GM21528 (cell line): ENCODE results near the gene SMURF1.
"Not testable (repeated sequence)": the region's sequence is repeated elsewhere in the genome, so short reads cannot be mapped to it uniquely, and the experiment has no call there.

ENCODE experiments used
- ATAC-seq: cut with Tn5 transposase; IDR thresholded peaks from one replicate; pipeline ENCODE4 v1.9.1; 2021; ENCODE audit warnings: mild to moderate bottlenecking, moderate library complexity; ENCODE audit not compliant: unreplicated experiment, low FRiP score

SMURF1 gene

DNA sequence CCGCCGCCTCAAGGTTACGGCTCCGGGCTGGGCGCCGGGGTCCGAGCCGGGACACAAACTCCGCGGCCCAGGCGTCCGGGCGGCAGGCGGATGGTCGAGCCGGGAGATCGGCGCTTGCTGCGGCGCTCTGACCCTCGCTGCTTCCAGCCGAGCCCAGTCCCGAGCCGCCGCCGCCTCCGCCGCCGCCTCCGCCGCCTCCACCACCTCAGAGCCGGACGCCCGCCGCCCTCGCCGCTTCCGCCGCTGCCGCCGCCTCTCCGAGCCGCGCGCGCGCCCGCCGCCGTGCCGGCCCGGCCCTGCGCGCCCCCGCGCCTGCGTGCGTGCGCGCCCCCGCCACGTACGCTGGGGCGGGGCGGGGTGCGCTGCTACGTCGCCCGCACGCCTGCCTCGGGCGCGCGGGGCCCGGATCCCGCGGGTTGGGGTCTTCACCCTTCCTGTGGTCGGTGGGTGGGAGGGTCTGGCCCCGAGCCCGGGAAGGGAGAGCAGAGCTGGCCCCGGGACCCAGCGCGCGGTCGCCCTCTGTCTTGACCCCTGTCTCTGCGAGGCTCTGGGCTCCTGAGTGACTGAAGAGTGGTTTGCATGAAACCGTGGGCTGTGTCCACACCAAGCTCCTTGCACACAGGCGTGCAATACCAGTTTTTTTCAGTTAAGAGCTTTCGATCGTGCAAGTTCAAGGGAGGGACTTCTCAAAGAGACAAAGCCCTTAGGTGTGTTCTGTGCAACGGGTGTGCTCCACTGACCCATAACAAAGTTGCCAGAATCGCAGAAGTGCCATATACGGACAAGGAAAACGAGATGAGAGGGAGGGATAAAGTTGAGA is at the start of gene SMURF1:
SMURF1 (minus strand) TSS at position 256 of the 820 bp plus-strand sequence. CDS start 328 bp downstream, outside the sequence.
- ATAC-seq, result peak; percentile 67

DNA sequence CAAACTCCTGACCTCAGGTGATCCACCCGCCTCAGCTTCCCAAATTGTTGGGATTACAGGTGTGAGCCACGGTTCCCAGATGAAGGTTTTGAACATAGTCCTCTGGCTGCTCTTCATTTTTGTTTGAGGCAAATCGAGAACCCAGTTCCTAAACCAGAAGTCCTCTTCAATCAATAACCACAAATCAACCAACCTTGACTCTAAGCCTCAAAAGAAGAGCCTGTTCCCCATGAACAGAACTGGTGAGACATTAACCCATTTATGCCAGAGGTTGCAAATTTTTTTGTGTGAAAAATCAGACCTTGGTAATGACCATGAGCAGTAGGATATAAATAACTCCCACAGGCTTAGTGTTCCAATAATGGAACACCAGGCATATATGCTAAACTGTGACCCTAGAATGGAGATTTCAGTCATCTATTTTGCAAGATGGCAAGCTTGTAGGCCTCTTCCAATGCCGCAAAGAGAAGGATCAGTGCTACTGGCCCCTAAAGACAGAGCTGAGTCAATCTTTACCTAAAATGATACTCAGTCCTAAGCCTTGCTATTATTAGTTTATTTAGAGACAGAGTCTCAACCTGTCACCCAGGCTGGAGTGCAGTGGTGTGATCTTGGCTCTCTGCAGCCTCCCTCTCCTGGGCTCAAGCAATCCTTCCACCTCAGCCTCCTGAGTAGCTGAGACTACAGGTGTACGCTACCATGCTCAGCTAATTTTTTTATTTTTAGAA is 48.1 kb upstream of the SMURF1 start:
- ATAC-seq, result no peak

GRCh38 chr7:99190359-99191009 is 46.6 kb upstream of the SMURF1 start:
- peak; percentile 61 for ATAC-seq

GRCh38 chr7:99189222-99189621 is 45.3 kb upstream of the SMURF1 start:
- ATAC-seq, result no peak

DNA sequence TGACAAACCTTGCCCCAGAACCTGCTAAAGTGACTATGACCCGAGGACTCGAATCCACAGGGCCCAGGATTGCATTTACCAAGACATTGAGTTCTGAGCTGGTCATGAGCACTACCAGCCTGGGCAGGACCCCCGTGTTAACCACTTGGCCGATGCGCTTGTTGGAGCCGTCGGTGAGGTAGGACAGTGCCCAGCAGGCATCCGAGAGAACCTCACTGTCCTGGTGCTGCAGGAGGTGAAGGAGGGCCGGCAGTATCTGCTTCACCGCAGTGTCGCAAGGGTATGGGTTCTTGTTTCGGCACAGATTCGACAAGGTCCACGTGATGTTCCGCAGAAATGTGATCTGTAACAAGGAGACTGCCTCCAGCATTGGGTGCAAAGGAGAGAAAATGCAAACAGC is 44.3 kb upstream of the SMURF1 start:
- ATAC-seq, result no peak

DNA sequence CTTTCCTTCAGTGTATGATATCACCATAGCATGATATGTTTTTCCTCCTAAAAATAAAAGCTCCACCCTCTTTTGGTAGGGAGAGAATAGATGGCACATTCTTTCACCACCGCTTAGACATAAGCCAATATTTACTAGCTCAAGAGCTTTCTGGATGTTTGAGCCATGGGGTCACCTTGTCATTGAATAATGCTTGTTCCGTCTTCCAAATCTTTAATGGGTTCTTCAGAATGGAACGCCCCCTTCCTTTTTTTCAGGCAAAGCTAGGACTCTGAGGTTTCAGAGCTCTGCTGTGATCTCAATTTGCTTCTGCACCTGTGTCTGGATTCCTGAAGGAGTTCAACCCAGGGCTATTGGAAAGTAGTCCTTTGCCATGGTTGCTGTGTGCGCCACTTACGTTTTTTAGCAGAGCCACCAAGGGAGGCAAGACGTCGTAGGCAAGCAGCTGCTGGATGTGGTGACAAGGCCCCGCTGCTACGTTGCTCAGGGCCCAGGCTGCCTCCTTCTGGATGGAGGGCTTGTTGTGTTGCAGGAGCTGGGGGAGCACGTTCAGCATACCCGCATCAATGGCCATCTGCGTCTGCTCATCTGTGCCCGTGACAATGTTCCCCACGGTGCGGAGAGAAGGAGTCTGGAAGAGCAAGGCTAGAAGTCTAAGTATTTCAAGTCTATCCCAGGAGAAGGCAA is 40.8 kb upstream of the SMURF1 start:
- ATAC-seq, result no peak

- no peak for ATAC-seq
Observed at GRCh38 chr7:99180067-99180650, 36.3 kb upstream of the SMURF1 start.

- no peak for ATAC-seq
Observed at GRCh38 chr7:99177165-99177564, 33.3 kb upstream of the SMURF1 start.

- ATAC-seq, result no peak
Observed at GRCh38 chr7:99173787-99174186, 29.9 kb upstream of the SMURF1 start.

- no peak for ATAC-seq
Observed at GRCh38 chr7:99171731-99172130, 27.8 kb upstream of the SMURF1 start.

DNA sequence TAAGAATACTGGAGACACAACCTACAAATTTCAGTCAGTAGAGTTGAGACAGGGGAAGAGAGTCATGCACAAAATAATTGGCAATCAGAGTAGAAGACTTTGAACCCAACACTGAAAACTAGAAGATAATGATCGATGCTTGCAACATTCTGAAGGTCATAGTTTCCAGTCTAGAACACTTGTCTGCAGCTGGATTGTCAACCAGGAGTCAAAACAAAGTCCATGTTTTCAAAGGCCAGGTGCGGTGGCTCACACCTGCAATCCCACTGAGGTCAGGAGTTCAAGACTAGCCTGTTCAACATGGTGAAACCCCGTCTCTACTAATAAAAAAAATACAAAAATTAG is 26.8 kb upstream of the SMURF1 start:
- ATAC-seq, result no peak

DNA sequence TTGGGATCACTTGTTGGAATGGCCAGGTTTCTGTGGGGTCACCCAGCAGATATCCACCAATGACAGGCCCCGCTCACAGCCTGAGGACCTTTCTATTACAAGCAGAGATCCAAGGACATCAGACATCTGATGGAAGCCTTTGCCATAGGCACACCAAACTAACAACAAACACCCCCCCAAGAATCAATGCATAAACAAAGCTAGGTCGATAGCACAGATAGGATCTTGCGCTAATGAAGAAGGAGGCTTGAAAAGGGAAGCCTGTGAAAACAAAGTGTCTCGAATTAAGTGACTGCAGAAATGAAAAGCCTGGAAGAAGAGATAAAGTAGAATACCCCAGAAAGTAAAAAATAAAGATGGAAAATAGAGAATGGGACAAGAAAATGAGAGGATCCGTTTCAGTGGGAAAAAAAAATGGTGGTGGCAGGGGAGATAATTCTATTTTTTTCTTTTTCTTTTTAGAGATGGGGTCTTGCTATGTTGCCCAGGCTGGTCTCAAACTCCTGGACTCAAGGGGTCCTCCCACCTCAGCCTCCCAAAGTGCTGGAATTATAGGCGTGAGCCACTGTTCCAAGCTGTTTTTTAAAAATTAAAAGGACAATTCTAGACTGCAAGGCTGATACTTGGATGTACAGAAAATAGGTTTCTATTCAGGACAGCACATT is 26.3 kb upstream of the SMURF1 start:
- ATAC-seq, result no peak

- ATAC-seq, result no peak
Observed at GRCh38 chr7:99167072-99167471, 23.2 kb upstream of the SMURF1 start.

DNA sequence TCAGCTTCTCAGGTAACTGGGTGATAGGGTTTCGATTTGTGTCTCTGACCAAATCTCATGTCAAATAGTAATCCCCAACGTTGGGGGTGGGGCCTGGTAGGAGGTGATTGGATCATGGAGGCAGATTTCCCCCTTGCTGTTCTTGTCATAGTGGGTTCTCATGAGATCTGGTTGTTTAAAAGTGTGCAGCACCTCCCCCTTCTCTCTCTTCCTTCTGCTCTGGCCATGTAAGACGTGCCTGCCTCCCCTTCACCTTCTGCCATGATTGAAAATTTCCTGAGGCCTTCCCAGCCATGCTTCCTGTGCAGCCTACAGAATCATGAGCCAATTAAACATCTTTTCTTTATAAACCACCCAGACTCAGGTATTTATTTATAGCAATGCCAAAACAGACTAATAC is 21.9 kb upstream of the SMURF1 start:
- ATAC-seq, result no peak

DNA sequence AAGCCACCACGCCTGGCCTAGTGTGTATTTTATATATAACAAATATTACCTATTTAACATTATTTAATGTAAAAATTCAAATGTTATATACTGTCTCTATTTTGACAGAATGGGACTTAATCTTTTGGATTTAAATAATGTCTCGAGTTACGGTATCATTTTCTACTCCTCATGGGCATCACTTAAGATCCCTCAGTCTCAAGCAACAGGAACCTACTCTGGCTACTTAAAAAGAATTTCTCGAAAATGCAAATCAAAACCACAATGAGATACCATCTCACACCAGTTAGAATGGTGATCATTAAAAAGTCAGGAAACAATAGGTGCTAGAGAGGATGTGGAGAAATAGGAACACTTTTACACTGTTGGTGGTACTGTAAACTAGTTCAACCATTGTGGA is 19.8 kb upstream of the SMURF1 start:
- ATAC-seq, result not testable (repeated sequence)

DNA sequence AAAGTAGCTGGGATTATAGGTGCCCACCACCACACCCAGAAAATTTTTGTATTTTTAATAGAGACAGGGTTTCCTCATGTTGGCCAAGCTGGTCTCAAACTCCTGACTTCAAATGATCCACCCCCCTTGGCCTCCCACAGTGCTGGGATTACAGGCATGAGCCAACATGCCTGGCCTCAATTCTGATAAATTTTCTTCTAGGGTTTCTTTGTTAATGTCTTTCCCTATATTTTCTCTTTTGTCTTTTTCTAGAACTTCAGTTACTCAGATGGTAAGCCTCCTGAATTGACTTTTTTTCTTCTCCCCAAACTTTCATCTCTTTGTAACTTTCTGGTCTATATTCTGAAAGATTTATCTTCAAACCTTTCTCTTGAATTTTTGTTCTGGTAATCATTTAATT is 12.7 kb upstream of the SMURF1 start:
- no peak for ATAC-seq

DNA sequence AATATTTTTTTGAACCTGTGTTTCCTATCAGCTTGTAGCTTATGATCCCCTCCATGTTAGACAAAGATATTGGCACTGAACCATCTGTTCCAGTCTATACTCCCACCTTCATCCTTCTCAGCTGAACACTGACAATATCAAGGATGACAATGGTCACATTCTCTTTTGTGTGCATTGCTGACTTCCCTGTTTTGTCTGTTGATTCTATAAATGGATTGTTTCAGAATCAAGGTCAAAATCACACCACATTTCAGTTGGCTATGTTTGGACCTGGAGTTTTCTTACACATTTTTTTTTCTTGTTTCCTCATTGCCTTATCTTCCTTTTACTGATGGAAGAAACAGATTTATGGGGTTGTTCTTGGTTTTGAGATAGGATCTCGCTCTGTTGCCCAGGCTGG is 11.3 kb upstream of the SMURF1 start:
- no peak for ATAC-seq

- no peak for ATAC-seq
Observed at GRCh38 chr7:99146979-99147378, 3.1 kb upstream of the SMURF1 start.

DNA sequence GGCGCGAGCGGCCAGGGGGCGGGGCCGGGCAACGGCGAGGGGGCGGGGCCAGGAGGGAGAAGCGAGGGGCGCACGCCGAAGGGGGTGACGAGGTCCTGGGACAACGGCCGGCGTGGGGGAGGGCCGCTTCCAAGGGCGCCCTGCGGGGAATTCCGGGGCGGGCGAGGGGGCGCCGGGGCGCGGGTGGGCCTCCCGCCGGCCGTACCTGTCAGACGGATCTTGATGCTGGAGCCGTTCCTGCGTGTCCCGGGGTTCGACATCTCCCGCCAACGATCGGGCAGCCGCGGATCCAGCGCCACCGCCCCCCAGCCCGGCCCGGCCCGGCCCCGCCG is 421 bp downstream of the SMURF1 start:
- ATAC-seq, result peak; percentile 35
